HG02610 (cell line): ENCODE measurements around the gene SCGB3A2.
"Not testable (repeated sequence)": the region's sequence is repeated elsewhere in the genome, so short reads cannot be mapped to it uniquely, and the experiment has no call there.

ENCODE experiments used
- ATAC-seq: cut with Tn5 transposase; IDR thresholded peaks from one replicate; pipeline ENCODE4 v1.9.1; 2021; ENCODE audit warnings: mild to moderate bottlenecking, moderate library complexity; ENCODE audit not compliant: unreplicated experiment

Gene SCGB3A2

GRCh38 chr5:147860641-147861025 lies 17.9 kb upstream of the SCGB3A2 start:
- no peak for ATAC-seq

DNA sequence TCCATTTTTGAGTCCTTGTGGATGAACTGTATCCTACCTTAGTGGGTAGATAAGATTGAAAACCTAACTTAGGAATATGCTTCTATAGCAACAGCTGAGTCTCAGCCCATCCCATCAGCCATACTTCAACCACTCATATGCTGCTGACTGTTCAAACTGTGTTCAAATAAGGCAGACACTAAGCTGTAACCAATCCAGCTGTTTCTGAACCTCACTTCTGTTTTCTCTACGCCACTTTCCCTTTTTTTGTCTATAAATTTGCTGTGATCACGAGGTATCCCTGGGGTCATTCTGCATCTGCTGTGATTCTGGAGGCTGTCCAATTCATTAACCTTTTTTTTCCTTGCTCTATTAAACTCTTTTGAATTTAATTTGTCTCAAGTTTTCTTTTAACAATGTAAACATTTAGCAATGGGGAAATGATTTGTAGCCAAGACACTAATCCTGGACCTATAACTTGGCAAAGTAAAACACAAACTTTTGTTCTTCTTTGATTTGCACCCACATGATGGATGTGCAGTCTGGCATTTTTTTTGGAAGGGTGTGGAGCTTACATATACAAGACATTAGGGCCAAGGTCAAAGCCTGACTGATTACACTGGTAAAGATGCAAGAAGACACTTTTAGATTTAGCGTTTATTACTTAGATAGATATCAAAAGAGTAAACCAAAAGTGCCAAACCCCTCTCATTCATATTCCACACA lies 14.9 kb upstream of the SCGB3A2 start:
- ATAC-seq: no peak

GRCh38 chr5:147869112-147869511 lies 9.4 kb upstream of the SCGB3A2 start:
- ATAC-seq: no peak

GRCh38 chr5:147869892-147870291 lies 8.6 kb upstream of the SCGB3A2 start:
- ATAC-seq: not testable (repeated sequence)

DNA sequence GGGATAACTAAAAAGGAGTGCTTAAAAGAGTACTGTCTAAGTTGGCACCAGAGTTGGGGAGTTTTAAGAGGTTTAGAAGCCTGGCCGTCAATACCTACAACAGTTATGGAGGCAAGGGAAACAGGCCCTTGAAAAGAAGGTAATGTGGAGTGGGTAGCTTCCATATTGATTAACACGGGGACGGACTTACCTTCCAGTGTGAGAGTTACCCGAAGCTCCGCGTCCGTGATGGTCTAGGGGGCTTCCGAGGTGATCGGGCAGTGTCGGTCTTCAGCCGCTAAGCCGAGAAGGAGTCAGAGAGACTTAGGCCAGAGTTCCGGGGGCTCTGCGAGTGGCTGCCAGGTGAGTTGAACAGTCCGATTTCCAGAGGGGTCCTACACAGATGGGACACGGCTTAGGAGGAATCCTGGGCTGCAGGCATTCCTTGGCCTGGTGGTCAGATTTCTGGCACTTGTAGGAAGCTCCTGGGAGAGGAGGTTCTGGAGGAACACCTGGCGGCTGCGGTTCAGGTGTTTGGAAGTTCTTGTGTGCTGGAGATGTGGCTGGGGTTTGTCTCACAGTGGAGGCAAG lies 6.4 kb upstream of the SCGB3A2 start:
- not testable (repeated sequence) for ATAC-seq

DNA sequence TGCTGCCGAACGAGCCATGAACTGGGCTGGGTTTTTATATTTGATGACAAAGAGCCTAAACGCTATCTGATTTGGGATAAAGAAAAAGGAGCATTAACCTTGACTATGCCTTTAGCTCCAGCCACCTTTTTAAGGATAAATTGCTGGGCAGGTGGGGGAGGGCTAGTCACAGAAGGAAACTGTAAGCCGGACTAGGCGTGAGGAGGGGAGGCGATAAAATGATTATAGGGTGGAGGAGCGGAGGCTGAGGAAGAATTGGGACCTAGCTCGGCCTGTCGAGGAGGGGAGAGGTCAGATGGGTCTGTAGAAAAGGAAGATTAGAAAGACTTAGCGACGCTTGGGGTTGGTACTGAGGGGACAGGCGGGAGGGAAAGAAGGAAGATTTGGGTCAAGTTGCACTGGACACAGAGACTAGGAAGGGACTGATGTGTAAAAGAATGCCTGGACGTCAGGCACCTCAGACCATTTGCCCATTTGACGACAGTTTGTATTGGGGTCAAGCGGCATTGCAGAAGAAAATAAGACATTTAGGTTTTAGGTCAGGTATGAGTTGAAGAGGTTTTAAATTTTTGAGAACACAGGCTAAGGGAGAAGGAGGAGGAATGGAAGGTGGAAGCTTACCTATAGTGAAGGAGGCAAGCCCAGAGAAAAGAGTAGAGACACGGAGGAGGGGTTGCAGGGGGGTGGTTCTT lies 5.6 kb upstream of the SCGB3A2 start:
- not testable (repeated sequence) for ATAC-seq

DNA sequence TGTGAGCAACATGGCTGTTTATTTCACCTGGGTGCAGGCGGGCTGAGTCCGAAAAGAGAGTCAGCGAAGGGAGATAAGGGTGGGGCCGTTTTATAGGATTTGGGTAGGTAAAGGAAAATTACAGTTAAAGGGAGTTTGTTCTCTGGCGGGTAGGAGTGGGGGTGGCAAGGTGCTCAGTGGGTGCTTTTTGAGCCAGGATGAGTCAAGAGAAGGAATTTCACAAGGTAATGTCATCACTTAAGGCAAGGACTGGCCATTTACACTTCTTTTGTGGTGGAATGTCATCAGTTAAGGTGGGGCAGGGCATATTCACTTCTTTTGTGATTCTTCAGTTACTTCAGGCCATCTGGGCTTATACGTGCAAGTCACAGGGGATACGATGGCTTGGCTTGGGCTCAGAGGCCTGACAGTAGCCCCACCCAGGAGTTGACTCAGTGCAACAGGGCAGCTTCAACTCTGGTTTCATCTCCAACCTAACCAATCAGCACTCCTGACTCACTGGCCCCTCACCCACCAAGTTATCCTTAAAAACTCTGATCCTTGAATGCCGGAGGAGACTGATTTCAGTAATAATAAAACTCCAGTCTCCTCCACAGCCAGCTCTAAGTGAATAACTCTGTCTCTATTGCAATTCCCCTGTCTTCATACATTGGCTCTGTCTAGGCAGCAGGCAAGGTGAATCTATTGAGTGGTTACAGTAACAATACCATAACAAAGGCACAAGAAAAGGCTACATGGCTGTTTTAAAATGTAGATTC lies 4.2 kb upstream of the SCGB3A2 start:
- not testable (repeated sequence) for ATAC-seq

DNA sequence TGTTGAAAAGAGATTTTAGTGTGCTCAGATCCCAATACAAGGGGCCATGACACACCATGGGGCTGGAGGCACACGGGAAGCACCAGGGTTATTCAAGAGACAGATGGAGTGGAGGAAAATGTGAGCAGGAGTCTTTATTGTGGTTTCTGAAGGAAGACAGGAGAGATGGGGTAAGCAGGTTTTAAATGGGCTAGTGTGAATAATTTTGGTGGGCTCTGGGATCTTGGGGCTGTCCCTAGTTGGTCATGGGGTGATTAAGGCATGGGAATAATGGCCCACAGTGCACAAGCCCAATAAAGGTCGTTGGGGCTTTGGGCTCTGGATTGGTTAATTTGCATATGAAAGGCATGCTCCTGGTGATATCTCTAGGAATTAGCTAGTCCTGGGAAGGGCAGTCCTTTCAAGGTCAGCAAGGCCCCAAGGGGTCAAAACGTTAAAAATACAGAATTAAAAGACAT lies 3.6 kb upstream of the SCGB3A2 start:
- no peak for ATAC-seq

- ATAC-seq: no peak
Observed at GRCh38 chr5:147876141-147876540, 2.4 kb upstream of the SCGB3A2 start.

DNA sequence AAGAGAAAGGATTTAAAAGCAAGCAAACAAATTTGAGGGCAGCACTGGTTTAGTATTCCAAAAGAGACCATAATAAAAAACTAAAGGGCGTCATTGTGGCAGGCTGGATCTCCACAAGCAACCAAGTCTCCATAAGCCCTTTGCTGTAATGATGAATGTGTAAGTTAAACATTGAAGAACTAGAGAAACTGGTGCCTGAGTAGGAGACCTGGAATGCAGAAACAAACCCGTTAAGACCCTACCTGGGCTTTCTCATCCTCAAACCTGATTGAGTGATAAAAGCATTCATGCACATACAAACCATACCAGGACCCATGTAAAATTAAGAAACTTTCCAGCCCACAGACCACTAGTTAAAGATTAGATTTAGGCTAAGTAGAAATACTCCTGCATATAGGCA lies 1.9 kb upstream of the SCGB3A2 start:
- ATAC-seq: no peak

GRCh38 chr5:147879784-147880183 lies 1.3 kb downstream of the SCGB3A2 start:
- no peak for ATAC-seq

- no peak for ATAC-seq
Observed at GRCh38 chr5:147880487-147880886, 2.0 kb downstream of the SCGB3A2 start.

- ATAC-seq: no peak
Observed at GRCh38 chr5:147882586-147883313, 4.2 kb downstream of the SCGB3A2 start.

- ATAC-seq: no peak
Observed at GRCh38 chr5:147887026-147887627, 8.6 kb downstream of the SCGB3A2 start.

GRCh38 chr5:147887930-147888329 lies 9.4 kb downstream of the SCGB3A2 start:
- no peak for ATAC-seq

GRCh38 chr5:147892696-147893296 lies 14.3 kb downstream of the SCGB3A2 start:
- no peak for ATAC-seq

DNA sequence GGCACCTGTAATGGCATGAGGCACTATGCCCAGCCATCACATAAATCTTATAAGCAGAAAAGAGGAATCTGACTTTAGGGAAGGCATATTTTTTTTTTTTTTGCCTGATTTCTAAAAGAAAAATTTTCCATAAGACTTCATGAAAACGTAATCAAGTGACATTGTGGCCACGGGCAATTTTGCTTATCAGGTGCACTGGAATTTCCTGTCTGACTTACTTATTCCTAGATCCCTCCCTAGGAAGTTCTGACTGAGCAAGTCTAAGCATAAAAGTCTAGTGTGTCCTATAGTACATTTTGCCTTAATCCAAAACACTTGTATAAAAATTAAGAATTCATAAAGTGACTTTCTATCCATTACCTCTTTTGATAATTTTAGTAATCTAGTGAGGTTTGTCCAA lies 15.3 kb downstream of the SCGB3A2 start:
- ATAC-seq: no peak

GRCh38 chr5:147895864-147896263 lies 17.4 kb downstream of the SCGB3A2 start:
- no peak for ATAC-seq

DNA sequence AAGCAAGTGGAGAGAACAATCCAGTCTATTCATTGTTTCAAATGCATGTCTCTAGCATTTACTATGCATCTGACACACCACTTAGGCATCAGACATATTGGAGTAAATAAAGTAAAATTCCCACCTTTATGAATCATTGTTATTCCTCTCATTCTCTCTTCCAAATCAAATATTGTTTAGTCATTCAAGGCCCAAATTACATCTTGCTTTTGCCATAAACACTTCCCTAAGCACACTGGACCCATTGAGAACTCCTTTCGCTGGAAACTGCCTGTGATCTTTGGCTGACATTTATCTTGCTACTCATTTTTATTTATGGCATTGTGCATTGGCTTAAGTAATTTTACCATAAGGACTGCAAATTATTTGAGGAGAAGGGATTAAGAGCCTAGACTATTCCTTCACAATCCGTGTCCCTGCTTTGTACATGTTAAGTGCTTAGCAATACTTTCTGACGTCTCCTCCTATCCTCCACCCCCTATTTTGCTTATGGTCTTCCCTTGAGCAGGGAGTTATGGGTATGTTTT lies 20.4 kb downstream of the SCGB3A2 start:
- no peak for ATAC-seq

DNA sequence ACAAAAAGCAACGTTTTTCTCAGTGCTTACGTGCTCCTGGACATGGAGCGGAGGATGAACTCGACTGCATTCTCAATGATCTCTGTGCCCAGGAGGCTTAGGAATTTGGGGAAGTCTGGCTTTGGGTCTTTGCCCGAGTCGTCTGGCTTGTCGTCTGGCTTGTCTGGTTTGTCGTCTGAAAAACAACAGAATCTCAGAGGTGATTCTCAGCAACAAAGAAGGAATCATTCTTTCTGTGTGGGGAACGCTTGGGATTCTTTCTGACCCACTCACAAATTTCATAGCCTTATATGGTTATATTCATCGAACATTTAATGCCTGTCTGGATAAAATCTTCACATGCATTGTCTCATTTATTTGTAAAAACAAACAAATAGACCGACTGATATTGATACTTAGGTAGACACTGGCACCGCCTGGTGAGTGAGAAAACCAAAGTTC lies 23.1 kb downstream of the SCGB3A2 start:
- ATAC-seq: no peak
